GM18517 (cell line): ENCODE results near the gene GRIK5.
A peak's percentile ranks its signal among the peaks of the same experiment; 100 is the strongest.

Experiments used
- ATAC-seq: cut with Tn5 transposase; IDR thresholded peaks from one replicate; pipeline ENCODE4 v1.9.1; 2021; ENCODE audit warnings: mild to moderate bottlenecking, moderate library complexity; ENCODE audit not compliant: unreplicated experiment

Gene GRIK5

DNA sequence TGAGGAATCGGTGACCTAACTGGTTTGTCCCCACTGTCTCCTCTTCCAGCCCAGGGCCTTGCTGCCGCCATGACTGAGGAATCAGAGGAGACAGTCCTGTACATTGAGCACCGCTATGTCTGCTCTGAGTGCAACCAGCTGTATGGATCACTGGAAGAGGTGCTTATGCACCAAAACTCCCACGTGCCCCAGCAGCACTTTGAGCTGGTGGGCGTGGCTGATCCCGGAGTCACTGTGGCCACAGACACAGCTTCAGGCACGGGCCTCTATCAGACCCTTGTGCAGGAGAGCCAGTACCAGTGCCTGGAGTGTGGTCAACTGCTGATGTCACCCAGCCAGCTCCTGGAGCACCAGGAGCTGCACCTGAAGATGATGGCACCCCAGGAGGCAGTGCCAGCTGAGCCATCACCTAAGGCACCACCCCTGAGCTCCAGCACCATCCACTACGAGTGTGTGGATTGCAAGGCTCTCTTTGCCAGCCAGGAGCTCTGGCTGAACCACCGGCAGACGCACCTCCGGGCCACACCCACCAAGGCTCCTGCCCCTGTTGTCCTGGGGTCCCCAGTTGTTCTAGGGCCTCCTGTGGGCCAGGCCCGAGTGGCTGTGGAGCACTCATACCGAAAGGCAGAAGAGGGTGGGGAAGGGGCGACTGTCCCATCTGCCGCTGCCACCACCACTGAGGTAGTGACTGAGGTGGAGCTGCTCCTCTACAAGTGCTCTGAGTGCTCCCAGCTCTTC, 8.7 kb upstream of the GRIK5 start:
- no peak for ATAC-seq

DNA sequence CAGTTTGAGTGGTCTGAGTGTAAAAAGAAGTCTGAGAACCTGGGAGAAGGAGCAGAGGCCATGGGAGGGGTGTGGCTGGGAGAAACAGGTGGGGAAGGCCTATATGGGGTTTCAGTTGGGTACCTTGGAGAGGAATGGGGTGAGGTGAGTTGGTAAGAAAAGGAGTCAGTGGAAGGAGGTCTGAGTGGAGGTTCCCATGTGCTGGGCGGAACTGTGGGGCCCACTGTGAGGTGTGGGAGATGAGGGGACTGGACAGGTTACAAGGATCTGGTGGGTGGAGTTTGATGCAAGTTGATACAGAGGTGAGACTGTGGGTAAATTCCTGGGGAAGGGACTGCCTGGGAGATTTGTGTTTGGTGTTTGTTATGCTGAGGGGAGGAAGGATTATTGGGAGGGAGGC, 8.1 kb upstream of the GRIK5 start:
- ATAC-seq: no peak

DNA sequence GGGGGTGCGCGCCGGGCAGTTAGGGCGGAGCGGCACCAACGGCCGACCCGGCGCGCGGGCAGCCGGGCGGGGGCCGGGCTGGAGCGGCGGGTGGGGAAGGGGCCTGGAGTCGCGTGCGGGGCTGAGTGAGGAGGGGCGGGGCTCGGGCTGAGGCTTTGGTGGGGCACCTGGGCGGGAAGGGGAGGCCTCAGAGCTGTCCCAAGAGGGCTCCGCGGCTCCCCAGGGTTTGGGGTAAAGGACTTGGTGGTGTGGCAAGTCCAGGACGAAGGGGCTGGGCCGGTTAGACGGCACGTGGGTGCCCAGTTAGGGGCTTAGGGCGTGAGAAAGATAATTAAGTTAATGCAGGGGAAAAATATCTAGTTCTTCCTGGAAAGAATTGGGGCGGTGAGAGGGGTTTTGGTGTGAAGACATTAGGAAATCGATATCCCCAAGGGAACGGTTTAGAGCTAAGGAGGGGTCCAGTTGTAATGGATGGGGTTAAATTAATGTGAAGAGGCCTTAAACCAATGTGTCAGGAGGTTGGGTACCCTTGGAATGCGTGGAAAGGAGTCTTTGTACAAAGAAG, 6.5 kb upstream of the GRIK5 start:
- no peak for ATAC-seq

DNA sequence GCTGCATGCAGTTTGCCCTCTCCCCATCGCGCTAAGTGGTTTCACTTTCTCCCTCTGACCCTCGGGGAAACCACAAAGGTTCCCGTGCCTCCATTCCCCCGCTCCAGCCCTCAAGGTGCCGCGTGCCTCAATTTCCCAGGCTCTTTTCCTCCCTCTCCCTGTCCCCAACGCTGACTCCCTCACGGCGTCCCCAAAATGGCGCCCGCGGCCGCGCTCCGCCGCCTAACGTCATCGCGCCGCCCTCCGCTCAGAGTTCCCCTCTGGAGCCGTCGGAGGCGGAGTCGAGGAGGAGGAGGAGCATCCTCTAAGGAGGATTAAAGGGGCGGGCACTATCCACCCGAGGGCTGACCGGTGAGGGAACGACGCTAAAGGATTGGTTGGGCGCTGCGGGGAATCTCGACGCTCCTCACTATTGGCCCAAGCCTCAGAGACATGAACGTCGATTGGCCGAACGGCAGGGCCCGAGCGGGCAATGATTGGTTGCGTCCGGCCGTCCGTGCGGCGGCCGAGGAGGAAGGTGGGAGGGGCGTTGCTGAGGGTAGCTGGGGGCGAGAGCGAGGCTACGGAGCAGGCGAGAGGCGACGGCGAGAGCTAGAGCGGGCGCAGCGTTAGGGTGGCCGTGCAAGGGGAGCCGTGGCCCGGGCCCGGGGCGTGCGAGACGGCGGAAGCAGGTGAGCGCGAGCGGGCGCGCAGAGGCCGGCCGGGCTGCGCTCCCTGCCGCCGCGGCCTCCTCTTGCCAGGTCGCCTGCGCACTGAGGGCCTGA, 5.8 kb upstream of the GRIK5 start, which contains the start of gene ZNF574:
TSS of gene ZNF574 (plus strand) at position 551 of the 764 bp plus-strand sequence. CDS start 2,441 bp downstream, outside the sequence.
- peak; percentile 96 for ATAC-seq

DNA sequence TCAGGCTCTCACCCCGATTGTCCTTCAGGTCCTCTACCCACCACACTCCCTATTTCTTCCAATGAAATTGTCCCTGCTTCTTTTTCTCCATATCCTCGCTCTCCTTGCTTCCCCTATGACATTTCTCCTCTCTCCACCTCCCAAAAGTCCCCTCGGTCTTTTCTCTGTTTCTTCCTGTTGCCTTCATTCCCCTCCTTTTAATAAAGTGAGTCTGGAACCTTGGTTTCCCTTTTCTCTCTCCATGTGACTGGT, 5.3 kb upstream of the GRIK5 start:
- ATAC-seq: no peak

DNA sequence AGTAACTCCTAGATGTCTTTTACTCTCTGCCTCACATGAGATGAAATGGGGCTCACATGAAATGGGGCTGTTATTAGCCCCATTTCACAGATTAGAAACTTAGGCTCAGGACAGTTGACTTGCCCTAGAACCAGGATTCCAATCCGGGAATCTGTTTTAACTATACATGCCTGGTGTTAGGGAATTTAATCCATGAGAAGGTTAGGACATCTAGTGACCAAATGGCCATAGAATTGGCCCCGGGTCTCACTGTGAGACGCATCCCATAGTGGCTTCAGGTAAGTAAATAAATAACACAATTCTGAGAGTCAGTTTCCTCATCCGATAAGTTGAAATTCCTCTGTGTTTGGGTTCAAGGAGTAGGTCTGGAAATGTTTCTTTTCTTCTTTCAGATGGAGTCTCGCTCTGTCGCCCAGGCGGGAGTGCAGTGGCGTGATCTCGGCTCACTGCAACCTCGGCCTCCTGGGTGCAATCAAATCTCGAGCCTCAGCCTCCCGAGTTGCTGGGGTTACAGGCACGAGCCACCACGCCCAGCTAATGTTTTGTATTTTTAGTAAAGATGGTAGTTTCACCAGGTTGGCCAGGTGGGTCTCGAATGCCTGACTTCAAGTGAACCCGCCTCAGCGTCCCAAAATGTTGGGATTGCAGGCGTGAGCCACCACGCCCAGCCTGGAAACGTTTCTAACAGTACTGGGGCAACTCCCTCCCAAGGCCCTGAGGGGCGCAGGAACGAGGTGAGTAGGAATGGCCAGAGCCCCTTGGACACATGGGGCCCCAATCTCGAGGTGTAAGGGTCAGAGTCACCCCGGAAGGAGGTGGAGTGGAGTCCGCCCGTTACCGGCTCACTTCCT, 4.7 kb upstream of the GRIK5 start:
- ATAC-seq: no peak

GRCh38 chr19:42071247-42071646, 1.2 kb upstream of the GRIK5 start:
- no peak for ATAC-seq

GRCh38 chr19:42068756-42069571, 1.0 kb downstream of the GRIK5 start:
- ATAC-seq: no peak

GRCh38 chr19:42068361-42068755, 1.6 kb downstream of the GRIK5 start:
- no peak for ATAC-seq

DNA sequence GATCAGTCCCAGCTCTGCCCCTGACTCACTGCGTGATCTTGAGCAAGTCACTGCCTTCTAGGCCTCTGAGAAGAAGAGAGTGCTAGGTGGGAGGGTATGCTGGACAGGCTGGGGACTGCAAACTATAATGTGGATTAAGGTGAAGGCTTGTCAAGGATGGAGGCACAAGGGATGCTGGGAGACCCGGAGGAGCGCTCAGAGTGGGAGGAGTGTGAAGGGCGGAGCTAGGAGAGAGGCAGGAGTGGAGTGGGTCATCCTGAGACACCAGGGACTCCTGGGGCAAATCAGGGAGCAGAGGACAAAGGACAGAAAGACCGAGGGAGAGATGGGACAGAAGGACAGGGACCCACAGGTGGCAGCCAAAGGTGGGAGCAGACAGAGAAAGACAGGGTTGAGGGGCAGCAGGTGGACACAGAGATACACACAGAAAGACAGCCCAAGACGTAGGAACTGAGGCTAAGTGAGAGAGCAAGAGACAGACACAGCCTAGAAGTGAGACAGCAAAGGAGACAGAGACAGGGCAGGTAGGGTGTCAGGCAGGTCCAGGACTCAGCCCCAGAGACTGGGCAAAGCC, 2.6 kb downstream of the GRIK5 start:
- ATAC-seq: no peak

DNA sequence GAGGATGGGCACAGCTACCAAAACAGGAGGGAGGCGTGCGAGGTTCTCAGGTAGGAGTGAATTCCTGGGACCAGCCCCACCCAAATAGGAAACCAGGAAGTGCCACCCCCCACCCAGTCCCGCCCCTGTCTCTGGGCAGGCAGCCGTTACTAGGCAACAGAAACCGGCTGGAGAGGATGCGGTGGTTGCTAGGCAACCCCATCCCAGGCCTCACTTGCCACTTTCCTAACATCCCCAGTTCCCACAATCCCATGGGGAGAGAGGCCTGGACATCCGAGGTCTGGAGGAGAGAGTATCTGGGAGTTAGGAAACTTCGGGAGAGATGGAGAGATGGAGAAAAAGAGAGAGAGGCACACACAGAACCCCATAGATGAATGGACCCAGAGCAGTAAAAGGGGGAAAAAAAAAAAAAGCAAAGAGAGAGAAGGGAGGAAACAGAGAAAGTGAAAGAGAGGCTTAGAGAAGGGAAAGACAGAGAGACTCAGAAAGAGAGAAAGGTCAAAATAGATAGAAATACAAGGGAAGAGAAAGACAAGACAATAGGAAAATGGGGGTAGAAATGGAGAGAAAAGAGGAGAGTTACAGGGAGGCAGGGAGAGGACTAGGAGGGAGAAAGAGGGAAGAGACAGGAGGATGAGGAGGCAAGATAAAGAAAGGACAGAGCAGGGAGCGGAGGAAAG, 3.8 kb downstream of the GRIK5 start:
- no peak for ATAC-seq

- ATAC-seq: no peak
Observed at GRCh38 chr19:42065511-42065910, 4.5 kb downstream of the GRIK5 start.

DNA sequence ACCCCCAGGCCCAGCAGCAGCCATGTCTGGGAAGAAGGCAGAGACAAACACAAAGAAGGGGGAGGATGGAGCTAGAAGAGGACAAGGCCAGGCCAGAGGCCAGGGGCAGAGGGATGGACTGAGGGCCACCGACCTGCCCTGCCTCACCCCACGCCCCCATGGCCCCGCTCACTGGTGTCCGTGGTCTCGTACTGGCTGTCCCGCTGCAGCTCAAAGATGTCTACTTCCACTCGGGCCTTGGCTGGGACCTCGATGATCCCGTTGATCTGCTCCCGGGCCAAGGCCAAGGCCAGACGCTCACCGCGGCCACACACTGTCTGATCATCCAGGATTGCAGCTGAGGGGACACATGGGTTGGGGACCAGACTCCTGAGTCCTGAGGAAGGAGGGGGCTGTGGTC, 5.0 kb downstream of the GRIK5 start:
- ATAC-seq: no peak

DNA sequence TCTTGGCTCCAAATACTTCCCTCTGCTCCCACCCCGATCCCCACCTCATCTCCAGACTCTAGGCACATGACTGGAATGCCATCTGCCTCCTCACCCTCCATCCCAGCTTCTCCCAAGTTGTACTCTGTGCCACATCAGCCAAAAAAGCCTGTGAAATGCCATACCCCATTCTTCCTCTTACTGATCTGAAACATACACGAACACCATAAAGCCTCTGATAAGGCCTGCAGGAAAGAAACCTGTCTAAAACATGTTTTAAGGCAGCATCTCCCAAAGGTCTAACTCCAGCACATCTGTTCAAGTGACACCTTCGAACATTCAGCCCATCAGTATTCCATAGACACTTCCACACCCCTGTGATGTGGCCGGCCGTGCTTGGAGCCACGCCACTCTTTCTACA, 5.6 kb downstream of the GRIK5 start:
- ATAC-seq: no peak

DNA sequence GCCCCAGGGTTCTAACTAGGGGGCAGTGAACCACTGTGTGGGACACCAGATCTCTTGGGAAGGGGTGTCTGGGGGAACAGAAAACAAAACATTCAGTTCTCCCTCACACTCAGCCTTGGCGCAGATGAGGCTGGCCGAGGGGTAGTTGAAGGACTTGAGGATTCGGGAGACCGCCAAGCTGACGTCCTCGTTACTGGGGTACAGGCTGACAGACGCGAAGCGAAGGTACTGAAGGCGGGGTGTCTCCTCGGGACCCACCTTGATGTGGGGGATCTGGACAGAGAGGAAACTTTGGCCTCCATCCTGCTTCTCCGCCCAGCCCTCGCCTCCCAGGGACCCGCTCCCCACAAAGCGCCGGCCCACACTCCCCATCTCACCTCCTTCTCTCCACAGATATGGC, 7.6 kb downstream of the GRIK5 start:
- ATAC-seq: no peak

DNA sequence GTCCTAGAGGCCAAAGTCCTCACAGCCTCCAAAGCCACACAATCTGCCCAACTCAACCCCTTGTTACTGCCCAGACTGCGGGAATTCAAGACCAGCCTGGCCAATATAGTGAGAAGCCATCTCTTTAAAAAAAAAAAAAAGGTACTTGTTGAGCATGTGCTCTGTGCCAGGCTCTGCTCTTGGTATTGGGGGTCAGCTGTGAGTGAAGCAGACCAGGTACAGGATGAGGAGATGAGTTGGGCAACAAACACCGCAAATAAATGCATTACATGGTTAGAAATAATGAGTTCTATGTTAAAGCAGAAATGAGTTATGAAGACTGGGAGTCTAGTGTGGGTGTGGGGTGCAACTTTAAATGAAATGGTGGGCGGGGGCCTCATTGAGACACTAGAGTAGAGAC, 9.9 kb downstream of the GRIK5 start:
- no peak for ATAC-seq

- ATAC-seq: no peak
Observed at GRCh38 chr19:42059196-42059595, 10.8 kb downstream of the GRIK5 start.

DNA sequence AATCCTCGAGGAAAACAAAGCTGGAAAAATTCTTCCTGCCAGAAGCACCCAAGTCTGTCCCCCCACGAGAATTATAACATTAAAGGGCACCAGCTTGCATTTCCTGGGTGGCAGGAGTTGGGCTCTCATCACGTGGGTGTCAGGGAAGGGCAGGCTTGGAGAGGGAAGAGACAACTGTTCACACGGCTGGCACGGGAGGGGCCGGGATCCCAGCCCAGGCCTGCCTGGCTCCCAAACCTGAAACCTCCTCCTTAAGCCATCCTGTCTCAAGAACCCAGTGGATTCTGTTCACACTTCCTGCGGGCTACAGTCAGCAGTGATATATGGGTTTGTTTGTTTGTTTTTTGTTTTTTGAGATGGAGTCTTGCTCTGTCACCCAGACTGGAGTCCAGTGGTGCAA, 12.2 kb downstream of the GRIK5 start:
- no peak for ATAC-seq

DNA sequence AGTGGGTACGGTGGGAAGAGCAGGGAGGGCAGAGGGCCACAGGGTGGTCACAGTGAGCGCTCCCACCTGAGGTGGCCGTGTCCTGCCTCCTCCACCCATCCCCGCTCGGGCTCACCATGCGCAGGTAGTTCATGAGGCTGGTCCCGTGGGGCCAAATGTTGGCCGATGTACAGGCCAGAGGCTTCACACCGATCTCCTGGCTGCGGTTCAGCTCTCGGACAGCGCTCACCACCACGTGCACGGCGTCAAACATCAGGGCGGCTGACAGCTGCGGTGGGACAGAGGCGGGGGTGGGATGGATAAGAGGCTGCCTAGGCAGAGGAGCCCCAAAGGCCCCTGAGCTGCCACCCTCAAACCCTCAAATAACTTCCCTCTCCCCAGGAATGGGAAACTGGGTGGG, 15.8 kb downstream of the GRIK5 start:
- ATAC-seq: no peak
